WTC11 (cell line): ENCODE measurements around the gene TFAP2D. TPM values are rescaled to one million over a fixed set of nuclear protein-coding genes. Genes with fewer than 3 reads are reported as not detected.

ENCODE experiments used
- ATAC-seq: fragments of 200-7000 bp; cut with Tn5 transposase; 2 replicates; pipeline ENCODE4 v1.10.0; 2021; ENCODE audit warnings: mild to moderate bottlenecking, moderate library complexity
- CTCF ChIA-PET: fragments of 300-600 bp; sonication (Branson Sonifier 250); formaldehyde crosslinking; loops from one replicate; lab custom pipeline; 2021; ENCODE audit warnings: antibody characterized with exemption; lab: Charles Lee
- POLR2A ChIA-PET: fragments of 350-600 bp; sonication (Branson Sonifier 250); formaldehyde crosslinking; loops from one replicate; lab custom pipeline; 2021; ENCODE audit warnings: antibody characterized with exemption; lab: Charles Lee
- DNase-seq: peaks from one replicate; pipeline ENCODE4 v3.0.0; 2021; ENCODE audit warnings: low spot score
- H3K27ac Mint-ChIP-seq: 2 replicates; pipeline ENCODE4 v1.8.0; 2021; ENCODE audit warnings: mixed read lengths
- H3K27me3 Mint-ChIP-seq: 2 replicates; pipeline ENCODE4 v1.8.0; 2021; ENCODE audit warnings: low read depth, mild to moderate bottlenecking, moderate library complexity, mixed read lengths
- H3K36me3 Mint-ChIP-seq: 2 replicates; pipeline ENCODE4 v1.8.0; 2021; ENCODE audit warnings: mixed read lengths
- H3K4me1 Mint-ChIP-seq: 2 replicates; pipeline ENCODE4 v1.8.0; 2022; ENCODE audit warnings: mixed read lengths
- H3K4me3 Mint-ChIP-seq: 2 replicates; pipeline ENCODE4 v1.8.0; 2021; ENCODE audit warnings: mild to moderate bottlenecking, moderate library complexity, mixed read lengths
- H3K9me3 Mint-ChIP-seq: 2 replicates; pipeline ENCODE4 v1.8.0; 2021; ENCODE audit warnings: mixed read lengths
- ATF1 ChIP-seq: sonication (generic); formaldehyde crosslinking; IDR thresholded peaks from 2 replicates; pipeline ENCODE4 v1.8.1; 2023; ENCODE audit warnings: mild to moderate bottlenecking, moderate library complexity, missing genetic modification reagents
- CREB1 ChIP-seq: sonication (generic); formaldehyde crosslinking; IDR thresholded peaks from 2 replicates; pipeline ENCODE4 v1.8.0; 2023; ENCODE audit warnings: mild to moderate bottlenecking, missing genetic modification reagents
- CREM ChIP-seq: sonication (generic); formaldehyde crosslinking; IDR thresholded peaks from 2 replicates; pipeline ENCODE4 v1.8.1; 2022; ENCODE audit warnings: mild to moderate bottlenecking, missing genetic modification reagents, moderate library complexity
- ELF4 ChIP-seq: sonication (generic); formaldehyde crosslinking; IDR thresholded peaks from 2 replicates; pipeline ENCODE4 v1.8.1; 2022; ENCODE audit warnings: low read depth, mild to moderate bottlenecking, moderate library complexity, missing genetic modification reagents
- FOXJ3 ChIP-seq: sonication (generic); formaldehyde crosslinking; IDR thresholded peaks from 2 replicates; pipeline ENCODE4 v1.9.0; 2021; ENCODE audit warnings: missing genetic modification reagents, mild to moderate bottlenecking, borderline replicate concordance
- FOXP1 ChIP-seq: sonication (generic); formaldehyde crosslinking; IDR thresholded peaks from 2 replicates; pipeline ENCODE4 v1.8.0; 2022; ENCODE audit warnings: missing genetic modification reagents, mild to moderate bottlenecking, moderate library complexity, borderline replicate concordance
- HMGA2 ChIP-seq: fragments of 250-450 bp; sonication (Bioruptor Pico); IDR thresholded peaks from 2 replicates; pipeline ENCODE4 v1.4.0; 2021; ENCODE audit warnings: mild to moderate bottlenecking, moderate library complexity
- JUN ChIP-seq: sonication (generic); formaldehyde crosslinking; IDR thresholded peaks from 2 replicates; pipeline ENCODE4 v1.8.0; 2023; ENCODE audit warnings: mild to moderate bottlenecking, missing genetic modification reagents
- KAT7 ChIP-seq: sonication (generic); formaldehyde crosslinking; IDR thresholded peaks from 2 replicates; pipeline ENCODE4 v1.8.1; 2023; ENCODE audit warnings: missing genetic modification reagents, mild to moderate bottlenecking, borderline replicate concordance
- MYBL2 ChIP-seq: sonication (generic); formaldehyde crosslinking; IDR thresholded peaks from 2 replicates; pipeline ENCODE4 v1.8.1; 2023; ENCODE audit warnings: mild to moderate bottlenecking, moderate library complexity, missing genetic modification reagents
- NFE2L1 ChIP-seq: sonication (generic); formaldehyde crosslinking; IDR thresholded peaks from 2 replicates; pipeline ENCODE4 v1.8.1; 2023; ENCODE audit warnings: missing genetic modification reagents
- TCF7 ChIP-seq: sonication (generic); formaldehyde crosslinking; IDR thresholded peaks from 2 replicates; pipeline ENCODE4 v1.8.0; 2022; ENCODE audit warnings: mild to moderate bottlenecking, low read depth, missing genetic modification reagents, moderate library complexity
- ZNF232 ChIP-seq: sonication (generic); formaldehyde crosslinking; IDR thresholded peaks from 2 replicates; pipeline ENCODE4 v1.8.0; 2022; ENCODE audit warnings: mild to moderate bottlenecking, missing genetic modification reagents
- ZNF416 ChIP-seq: fragments of 250-450 bp; sonication (Bioruptor Pico); IDR thresholded peaks from 2 replicates; pipeline ENCODE4 v1.9.0; 2021; ENCODE audit warnings: mild to moderate bottlenecking, inconsistent platforms
- total RNA-seq: library from RNA; stranded (reverse); gene quantifications from 3 replicates; pipeline ENCODE4 v1.2.3, GENCODE V29; 2021
- TF ChIP-seq, protein P1 (sequence below): sonication (generic); formaldehyde crosslinking; IDR thresholded peaks from 2 replicates; pipeline ENCODE4 v1.8.1; 2022; ENCODE audit warnings: mild to moderate bottlenecking, missing genetic modification reagents, moderate library complexity, borderline replicate concordance
- TF ChIP-seq, protein P2 (sequence below): sonication (generic); formaldehyde crosslinking; IDR thresholded peaks from 2 replicates; pipeline ENCODE4 v1.8.1; 2022; ENCODE audit warnings: low read depth, mild to moderate bottlenecking, moderate library complexity, missing genetic modification reagents, borderline replicate concordance
- TF ChIP-seq, protein P3 (sequence below): sonication (generic); formaldehyde crosslinking; IDR thresholded peaks from 2 replicates; pipeline ENCODE4 v1.8.0; 2023; ENCODE audit warnings: mild to moderate bottlenecking, missing genetic modification reagents
- TF ChIP-seq, protein P4 (sequence below): sonication (generic); formaldehyde crosslinking; IDR thresholded peaks from 2 replicates; pipeline ENCODE4 v1.8.1; 2022; ENCODE audit warnings: missing genetic modification reagents, borderline replicate concordance
- TF ChIP-seq, protein P5 (sequence below): fragments of 250-450 bp; sonication (Bioruptor Pico); IDR thresholded peaks from 2 replicates; pipeline ENCODE4 v1.9.0; 2021; ENCODE audit warnings: mild to moderate bottlenecking
- TF ChIP-seq, protein P6 (sequence below): sonication (generic); formaldehyde crosslinking; IDR thresholded peaks from 2 replicates; pipeline ENCODE4 v1.8.0; 2022; ENCODE audit warnings: mild to moderate bottlenecking, missing genetic modification reagents
- TF ChIP-seq, protein P7 (sequence below): sonication (generic); formaldehyde crosslinking; IDR thresholded peaks from 2 replicates; pipeline ENCODE4 v1.8.0; 2022; ENCODE audit warnings: mild to moderate bottlenecking, missing genetic modification reagents

Gene TFAP2D
- total RNA-seq, 1 experiment from 2014 or later = not detected

DNA sequence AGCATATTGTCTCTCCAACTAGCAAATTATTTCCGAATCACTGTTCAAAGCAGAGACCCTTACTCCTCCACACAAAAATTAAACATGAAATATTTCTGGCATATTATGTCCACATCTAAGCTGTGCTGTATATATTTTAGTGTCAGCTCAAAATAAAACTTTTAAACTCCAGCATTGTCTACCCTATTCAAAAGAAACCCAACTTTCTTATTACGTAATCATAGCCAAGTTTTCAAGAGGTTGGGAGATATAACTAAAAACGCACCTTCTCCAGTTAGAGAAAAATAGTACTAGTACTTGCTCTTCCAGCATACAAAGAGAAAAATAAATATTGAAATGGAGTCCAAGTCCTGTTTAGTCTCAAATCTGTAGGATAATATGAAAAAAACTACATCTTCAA, 24.1 kb upstream of the TFAP2D start:
- H3K27me3 Mint-ChIP-seq = peaks cover 9% of the 10 kb centered on the region
- CTCF ChIA-PET = no interaction called here
- peaks cover 4% of the 10 kb centered on the region for H3K4me1 Mint-ChIP-seq
- H3K27ac Mint-ChIP-seq = no peak overlapping the region
- H3K9me3 Mint-ChIP-seq = no peaks in the 10 kb centered on the region
- TF ChIP-seq HMGA2 (CRISPR knock-in tag) = no peak
- no peak for TF ChIP-seq ATF1 (CRISPR knock-in tag)
- TF ChIP-seq, protein P1, sequence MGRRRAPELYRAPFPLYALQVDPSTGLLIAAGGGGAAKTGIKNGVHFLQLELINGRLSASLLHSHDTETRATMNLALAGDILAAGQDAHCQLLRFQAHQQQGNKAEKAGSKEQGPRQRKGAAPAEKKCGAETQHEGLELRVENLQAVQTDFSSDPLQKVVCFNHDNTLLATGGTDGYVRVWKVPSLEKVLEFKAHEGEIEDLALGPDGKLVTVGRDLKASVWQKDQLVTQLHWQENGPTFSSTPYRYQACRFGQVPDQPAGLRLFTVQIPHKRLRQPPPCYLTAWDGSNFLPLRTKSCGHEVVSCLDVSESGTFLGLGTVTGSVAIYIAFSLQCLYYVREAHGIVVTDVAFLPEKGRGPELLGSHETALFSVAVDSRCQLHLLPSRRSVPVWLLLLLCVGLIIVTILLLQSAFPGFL (CRISPR knock-in tag) = no peak
- TF ChIP-seq, protein P2, sequence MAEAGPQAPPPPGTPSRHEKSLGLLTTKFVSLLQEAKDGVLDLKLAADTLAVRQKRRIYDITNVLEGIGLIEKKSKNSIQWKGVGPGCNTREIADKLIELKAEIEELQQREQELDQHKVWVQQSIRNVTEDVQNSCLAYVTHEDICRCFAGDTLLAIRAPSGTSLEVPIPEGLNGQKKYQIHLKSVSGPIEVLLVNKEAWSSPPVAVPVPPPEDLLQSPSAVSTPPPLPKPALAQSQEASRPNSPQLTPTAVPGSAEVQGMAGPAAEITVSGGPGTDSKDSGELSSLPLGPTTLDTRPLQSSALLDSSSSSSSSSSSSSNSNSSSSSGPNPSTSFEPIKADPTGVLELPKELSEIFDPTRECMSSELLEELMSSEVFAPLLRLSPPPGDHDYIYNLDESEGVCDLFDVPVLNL = no peak
- TF ChIP-seq, protein P3, sequence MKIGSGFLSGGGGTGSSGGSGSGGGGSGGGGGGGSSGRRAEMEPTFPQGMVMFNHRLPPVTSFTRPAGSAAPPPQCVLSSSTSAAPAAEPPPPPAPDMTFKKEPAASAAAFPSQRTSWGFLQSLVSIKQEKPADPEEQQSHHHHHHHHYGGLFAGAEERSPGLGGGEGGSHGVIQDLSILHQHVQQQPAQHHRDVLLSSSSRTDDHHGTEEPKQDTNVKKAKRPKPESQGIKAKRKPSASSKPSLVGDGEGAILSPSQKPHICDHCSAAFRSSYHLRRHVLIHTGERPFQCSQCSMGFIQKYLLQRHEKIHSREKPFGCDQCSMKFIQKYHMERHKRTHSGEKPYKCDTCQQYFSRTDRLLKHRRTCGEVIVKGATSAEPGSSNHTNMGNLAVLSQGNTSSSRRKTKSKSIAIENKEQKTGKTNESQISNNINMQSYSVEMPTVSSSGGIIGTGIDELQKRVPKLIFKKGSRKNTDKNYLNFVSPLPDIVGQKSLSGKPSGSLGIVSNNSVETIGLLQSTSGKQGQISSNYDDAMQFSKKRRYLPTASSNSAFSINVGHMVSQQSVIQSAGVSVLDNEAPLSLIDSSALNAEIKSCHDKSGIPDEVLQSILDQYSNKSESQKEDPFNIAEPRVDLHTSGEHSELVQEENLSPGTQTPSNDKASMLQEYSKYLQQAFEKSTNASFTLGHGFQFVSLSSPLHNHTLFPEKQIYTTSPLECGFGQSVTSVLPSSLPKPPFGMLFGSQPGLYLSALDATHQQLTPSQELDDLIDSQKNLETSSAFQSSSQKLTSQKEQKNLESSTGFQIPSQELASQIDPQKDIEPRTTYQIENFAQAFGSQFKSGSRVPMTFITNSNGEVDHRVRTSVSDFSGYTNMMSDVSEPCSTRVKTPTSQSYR (CRISPR knock-in tag) = no peak
- TF ChIP-seq, protein P4, sequence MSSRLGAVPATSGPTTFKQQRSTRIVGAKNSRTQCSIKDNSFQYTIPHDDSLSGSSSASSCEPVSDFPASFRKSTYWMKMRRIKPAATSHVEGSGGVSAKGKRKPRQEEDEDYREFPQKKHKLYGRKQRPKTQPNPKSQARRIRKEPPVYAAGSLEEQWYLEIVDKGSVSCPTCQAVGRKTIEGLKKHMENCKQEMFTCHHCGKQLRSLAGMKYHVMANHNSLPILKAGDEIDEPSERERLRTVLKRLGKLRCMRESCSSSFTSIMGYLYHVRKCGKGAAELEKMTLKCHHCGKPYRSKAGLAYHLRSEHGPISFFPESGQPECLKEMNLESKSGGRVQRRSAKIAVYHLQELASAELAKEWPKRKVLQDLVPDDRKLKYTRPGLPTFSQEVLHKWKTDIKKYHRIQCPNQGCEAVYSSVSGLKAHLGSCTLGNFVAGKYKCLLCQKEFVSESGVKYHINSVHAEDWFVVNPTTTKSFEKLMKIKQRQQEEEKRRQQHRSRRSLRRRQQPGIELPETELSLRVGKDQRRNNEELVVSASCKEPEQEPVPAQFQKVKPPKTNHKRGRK = no peak
- TF ChIP-seq, protein P5, sequence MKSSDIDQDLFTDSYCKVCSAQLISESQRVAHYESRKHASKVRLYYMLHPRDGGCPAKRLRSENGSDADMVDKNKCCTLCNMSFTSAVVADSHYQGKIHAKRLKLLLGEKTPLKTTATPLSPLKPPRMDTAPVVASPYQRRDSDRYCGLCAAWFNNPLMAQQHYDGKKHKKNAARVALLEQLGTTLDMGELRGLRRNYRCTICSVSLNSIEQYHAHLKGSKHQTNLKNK = no peak
- no peak for TF ChIP-seq FOXP1
- TF ChIP-seq TCF7 (CRISPR knock-in tag) = no peak
- no peak overlapping the region for H3K4me3 Mint-ChIP-seq
- DNase-seq (no peak), ATAC-seq (no peak)
- POLR2A ChIA-PET = no interaction called here
- H3K36me3 Mint-ChIP-seq = no peaks in the 10 kb centered on the region

DNA sequence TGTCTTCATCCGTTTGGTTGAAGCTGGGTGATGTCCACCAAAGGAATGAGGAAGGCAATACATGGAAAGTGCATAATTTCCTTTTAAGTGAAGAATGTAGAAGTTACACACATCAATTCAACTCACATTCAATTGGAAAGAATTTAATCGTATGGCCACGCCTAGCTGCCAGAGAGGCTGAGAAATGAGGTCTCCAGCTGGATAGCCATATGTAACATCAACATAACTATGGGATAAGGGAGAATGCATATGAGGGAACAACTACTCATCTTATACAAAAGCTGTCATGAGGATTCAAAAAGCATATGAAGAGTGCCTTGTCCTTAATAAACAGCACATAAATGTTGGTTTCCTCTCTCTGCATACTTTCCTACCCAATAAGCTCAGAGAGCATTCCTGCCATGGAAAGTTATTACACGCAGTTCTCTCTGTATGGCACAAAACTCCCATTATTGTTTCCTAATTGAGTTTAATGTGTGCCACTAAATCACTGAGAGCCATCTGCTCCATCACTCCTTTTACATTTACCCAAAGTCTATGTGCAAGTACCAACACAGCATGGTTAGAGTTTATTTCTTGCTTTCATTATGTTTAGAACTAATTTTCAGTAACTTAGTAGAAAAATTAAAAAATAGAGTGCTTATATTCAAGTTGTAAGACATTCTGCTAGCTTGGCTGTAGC, 21.4 kb upstream of the TFAP2D start:
- H3K9me3 Mint-ChIP-seq = no peaks in the 10 kb centered on the region
- TF ChIP-seq CREB1 (CRISPR knock-in tag) = no peak
- no peak for TF ChIP-seq KAT7 (CRISPR knock-in tag)
- no peak for TF ChIP-seq ELF4
- TF ChIP-seq, protein P6, sequence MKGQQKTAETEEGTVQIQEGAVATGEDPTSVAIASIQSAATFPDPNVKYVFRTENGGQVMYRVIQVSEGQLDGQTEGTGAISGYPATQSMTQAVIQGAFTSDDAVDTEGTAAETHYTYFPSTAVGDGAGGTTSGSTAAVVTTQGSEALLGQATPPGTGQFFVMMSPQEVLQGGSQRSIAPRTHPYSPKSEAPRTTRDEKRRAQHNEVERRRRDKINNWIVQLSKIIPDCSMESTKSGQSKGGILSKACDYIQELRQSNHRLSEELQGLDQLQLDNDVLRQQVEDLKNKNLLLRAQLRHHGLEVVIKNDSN (CRISPR knock-in tag) = no peak
- no peak for TF ChIP-seq CREM (CRISPR knock-in tag)
- no peak for TF ChIP-seq ZNF232 (CRISPR knock-in tag)
- no peak for TF ChIP-seq MYBL2 (CRISPR knock-in tag)
- no peak for TF ChIP-seq FOXJ3 (CRISPR knock-in tag)
- no peak for TF ChIP-seq NFE2L1 (CRISPR knock-in tag)
- no peak for TF ChIP-seq ZNF416
- TF ChIP-seq, protein P4 = no peak
- TF ChIP-seq, protein P7, sequence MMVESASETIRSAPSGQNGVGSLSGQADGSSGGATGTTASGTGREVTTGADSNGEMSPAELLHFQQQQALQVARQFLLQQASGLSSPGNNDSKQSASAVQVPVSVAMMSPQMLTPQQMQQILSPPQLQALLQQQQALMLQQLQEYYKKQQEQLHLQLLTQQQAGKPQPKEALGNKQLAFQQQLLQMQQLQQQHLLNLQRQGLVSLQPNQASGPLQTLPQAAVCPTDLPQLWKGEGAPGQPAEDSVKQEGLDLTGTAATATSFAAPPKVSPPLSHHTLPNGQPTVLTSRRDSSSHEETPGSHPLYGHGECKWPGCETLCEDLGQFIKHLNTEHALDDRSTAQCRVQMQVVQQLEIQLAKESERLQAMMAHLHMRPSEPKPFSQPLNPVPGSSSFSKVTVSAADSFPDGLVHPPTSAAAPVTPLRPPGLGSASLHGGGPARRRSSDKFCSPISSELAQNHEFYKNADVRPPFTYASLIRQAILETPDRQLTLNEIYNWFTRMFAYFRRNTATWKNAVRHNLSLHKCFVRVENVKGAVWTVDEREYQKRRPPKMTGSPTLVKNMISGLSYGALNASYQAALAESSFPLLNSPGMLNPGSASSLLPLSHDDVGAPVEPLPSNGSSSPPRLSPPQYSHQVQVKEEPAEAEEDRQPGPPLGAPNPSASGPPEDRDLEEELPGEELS (CRISPR knock-in tag) = no peak
- TF ChIP-seq JUN = no peak

More for the DNA sequence above, 21.4 kb upstream of the TFAP2D start:
- peaks cover 18% of the 10 kb centered on the region for H3K27me3 Mint-ChIP-seq
- H3K4me3 Mint-ChIP-seq = no peak overlapping the region
- ChIA-PET POLR2A (no interaction called here), CTCF (no interaction called here)
- peaks cover 4% of the 10 kb centered on the region for H3K4me1 Mint-ChIP-seq
- no peak overlapping the region for H3K27ac Mint-ChIP-seq
- no peak for DNase-seq
- no peak for ATAC-seq
- no peaks in the 10 kb centered on the region for H3K36me3 Mint-ChIP-seq
